ENCODE data around the gene EML3. TPM values are rescaled to one million over a fixed set of nuclear protein-coding genes. Genes with fewer than 3 reads are reported as not detected.

The EML3 gene
- total RNA-seq, 4 donors from 2014 or later, result 39.5 to 61.0 (median 42.9) TPM

- no peak overlapping the region for H3K4me3 ChIP-seq (ENCODE audit: low read depth, poor library complexity, severe bottlenecking)
- intact Hi-C loops (cut with DNase I; ENCODE audit: low total_unique reads), result no loop called here
- WGBS, 2 donors, result 95 to 99% methylated on average over 11 of the region's 11 CpGs
- TF ChIP-seq POLR2A (IDR thresholded peaks at IDR 0.05) (no peak), CTCF (IDR thresholded peaks at IDR 0.05) (no peak)
- DNase-seq (ENCODE audit: low spot score in 2 of 2), result no peak
Measured at GRCh38 chr11:62578541-62578940, 34.0 kb downstream of the EML3 start.

- no peak overlapping the region for H3K4me3 ChIP-seq (ENCODE audit: low read depth, poor library complexity, severe bottlenecking)
- DNase-seq (ENCODE audit: low spot score in 2 of 2), result no peak
- TF ChIP-seq CTCF (IDR thresholded peaks at IDR 0.05), result no peak
- no peak for TF ChIP-seq POLR2A (IDR thresholded peaks at IDR 0.05)
- intact Hi-C loops (cut with DNase I; ENCODE audit: low total_unique reads), result no loop called here
- WGBS, 2 donors, result 76 to 80% methylated on average over 12 of the region's 12 CpGs
Measured at GRCh38 chr11:62577046-62577714, 35.4 kb downstream of the EML3 start.

GRCh38 chr11:62575837-62576236 is 36.7 kb downstream of the EML3 start:
- no peak for DNase-seq (ENCODE audit: low spot score in 2 of 2)
- no peak for TF ChIP-seq POLR2A (IDR thresholded peaks at IDR 0.05)
- TF ChIP-seq CTCF (IDR thresholded peaks at IDR 0.05), result no peak
- intact Hi-C loops (cut with DNase I; ENCODE audit: low total_unique reads), result no loop called here
- 64 to 74% methylated on average over 8 to 14 of the region's 14 CpGs for WGBS, 2 donors
- no peak overlapping the region for H3K4me3 ChIP-seq (ENCODE audit: low read depth, poor library complexity, severe bottlenecking)

- no peak for DNase-seq (ENCODE audit: low spot score in 2 of 2)
- no peak for TF ChIP-seq CTCF (IDR thresholded peaks at IDR 0.05)
- 34 to 41% methylated on average over 12 to 16 of the region's 17 CpGs for WGBS, 2 donors
- intact Hi-C loops (cut with DNase I; ENCODE audit: low total_unique reads), result no loop called here
- no peak overlapping the region for H3K4me3 ChIP-seq (ENCODE audit: low read depth, poor library complexity, severe bottlenecking)
Measured at GRCh38 chr11:62575156-62575555, 37.4 kb downstream of the EML3 start.

- intact Hi-C loops (cut with DNase I; ENCODE audit: low total_unique reads), result no loop called here
- DNase-seq (ENCODE audit: low spot score in 2 of 2), result peak in 1 of 2 donors; percentile 90
- 1% methylated on average over 25 to 32 of the region's 33 CpGs for WGBS, 2 donors
- TF ChIP-seq CTCF (IDR thresholded peaks at IDR 0.05), result no peak
- TF ChIP-seq POLR2A (IDR thresholded peaks at IDR 0.05), result no peak
- H3K4me3 ChIP-seq (ENCODE audit: low read depth, poor library complexity, severe bottlenecking), result peak overlapping the region; percentile 47
Measured at GRCh38 chr11:62574363-62575071, 38.1 kb downstream of the EML3 start.

Data from lower leg skin (tissue), 4 donors.